NCI-H2081 (cell line): Measurements from ENCODE around the gene RAD50.

Experiments
- DNase-seq, 2 experiments: peaks; one replicate each; lab custom pipeline; 2025; lab: John Stamatoyannopoulos, UW

Gene RAD50

DNA sequence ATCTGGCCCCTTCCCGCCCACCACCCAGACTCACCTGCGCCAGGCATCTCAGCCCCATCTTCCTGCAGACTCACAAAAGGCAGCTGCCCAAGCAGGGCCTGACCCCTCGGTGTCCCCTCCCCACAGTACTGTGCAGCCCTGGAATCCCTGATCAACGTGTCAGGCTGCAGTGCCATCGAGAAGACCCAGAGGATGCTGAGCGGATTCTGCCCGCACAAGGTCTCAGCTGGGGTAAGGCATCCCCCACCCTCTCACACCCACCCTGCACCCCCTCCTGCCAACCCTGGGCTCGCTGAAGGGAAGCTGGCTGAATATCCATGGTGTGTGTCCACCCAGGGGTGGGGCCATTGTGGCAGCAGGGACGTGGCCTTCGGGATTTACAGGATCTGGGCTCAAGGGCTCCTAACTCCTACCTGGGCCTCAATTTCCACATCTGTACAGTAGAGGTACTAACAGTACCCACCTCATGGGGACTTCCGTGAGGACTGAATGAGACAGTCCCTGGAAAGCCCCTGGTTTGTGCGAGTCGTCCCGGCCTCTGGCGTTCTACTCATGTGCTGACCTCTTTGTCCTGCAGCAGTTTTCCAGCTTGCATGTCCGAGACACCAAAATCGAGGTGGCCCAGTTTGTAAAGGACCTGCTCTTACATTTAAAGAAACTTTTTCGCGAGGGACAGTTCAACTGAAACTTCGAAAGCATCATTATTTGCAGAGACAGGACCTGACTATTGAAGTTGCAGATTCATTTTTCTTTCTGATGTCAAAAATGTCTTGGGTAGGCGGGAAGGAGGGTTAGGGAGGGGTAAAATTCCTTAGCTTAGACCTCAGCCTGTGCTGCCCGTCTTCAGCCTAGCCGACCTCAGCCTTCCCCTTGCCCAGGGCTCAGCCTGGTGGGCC, 103.1 kb downstream of the RAD50 start:
- no peak for DNase-seq

DNA sequence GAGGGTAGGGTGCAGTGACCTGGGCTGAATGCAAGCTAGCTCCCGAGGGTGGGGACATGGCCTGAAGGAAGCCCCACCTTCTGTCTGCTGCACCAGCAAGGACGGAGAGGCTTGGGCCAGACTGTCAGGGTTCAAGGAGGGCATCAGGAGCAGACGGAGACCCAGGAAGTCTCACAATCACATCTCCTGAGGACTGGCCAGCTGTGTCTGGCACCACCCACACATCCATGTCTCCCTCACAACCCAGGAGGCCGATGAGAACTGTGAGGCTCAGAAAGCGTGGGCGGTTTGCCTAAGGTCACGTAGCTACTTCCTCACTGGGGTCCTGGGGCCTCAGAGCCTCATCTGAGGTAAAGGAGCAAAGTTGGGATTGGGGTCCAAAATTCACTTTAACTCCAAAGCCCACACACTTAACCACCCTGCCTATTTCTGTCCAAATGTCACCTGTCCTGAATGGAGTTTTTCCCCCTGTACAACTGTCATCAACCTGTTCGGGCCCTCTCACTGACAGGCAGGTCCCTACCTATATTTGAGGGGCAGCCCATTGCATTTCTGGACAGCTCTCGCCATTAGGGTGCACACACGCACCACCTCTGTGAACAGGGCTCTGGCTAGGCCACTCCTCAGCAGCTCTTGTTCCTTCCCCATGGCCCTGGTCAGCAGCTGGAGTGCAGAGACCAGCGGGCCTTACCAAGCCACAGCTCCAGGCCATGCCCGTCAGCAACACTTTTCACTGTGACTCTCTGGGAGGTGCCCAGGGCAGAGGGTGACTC, 104.6 kb downstream of the RAD50 start:
- DNase-seq: no peak

DNA sequence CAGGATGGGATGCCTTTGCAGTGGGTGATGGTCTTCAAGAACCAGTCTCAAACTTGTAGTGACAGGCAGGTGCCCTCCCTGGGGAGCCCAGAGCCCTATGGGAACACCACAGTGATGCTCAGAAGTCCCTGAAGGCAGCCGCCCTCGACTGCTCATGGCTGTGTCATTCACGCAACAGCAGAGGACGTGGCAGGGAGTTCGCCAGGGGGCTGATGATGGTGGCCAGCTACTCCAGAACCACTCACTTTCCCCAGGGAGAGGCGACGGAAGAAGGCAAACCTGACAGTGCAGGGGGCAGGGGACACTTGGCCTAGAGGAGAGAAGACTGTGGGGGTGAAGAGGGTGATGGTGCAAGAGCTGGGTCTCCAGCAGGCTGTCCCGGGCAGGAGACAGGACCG, 105.2 kb downstream of the RAD50 start:
- DNase-seq: no peak

DNA sequence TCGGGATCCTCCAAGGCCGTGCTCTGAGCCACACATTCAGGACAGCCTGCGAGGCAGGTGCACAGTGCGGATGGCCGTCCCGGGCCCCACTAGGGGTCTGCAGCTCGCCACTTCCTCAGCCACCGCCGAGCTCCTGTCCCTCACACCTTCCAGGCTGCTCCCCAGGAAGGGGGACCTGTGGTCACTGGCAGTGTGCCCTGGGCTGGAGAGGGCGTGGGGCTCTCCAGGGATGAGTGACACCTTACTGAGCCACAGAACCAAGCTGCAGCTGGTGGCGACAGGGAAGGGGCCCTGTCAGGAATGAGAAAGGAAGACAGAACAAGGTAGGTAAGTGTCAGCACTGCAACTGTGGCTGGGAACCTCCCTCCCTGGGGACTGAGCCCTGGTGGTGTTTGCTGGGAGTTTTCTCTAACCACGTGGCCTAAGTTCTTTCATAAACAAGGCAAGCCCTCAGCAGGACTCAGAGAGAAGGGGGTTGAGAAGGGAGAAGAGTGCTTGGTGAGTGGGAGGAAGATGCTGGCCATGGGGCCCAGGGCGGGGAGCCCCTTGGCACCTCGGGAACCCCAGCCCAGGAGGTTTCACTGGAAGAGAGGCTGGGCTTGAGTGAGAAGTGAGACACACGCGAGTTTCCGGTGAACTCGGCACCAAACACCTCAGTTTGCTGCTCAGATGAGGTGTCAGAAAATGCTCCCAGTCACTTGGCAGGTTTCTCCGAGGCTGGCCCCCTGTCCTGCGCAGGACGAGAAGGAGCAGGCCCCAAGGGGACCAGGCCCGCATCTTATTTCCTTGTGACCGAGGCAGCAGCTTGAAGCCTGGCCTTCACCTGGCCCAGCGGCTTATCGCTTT, 106.4 kb downstream of the RAD50 start:
- no peak for DNase-seq

DNA sequence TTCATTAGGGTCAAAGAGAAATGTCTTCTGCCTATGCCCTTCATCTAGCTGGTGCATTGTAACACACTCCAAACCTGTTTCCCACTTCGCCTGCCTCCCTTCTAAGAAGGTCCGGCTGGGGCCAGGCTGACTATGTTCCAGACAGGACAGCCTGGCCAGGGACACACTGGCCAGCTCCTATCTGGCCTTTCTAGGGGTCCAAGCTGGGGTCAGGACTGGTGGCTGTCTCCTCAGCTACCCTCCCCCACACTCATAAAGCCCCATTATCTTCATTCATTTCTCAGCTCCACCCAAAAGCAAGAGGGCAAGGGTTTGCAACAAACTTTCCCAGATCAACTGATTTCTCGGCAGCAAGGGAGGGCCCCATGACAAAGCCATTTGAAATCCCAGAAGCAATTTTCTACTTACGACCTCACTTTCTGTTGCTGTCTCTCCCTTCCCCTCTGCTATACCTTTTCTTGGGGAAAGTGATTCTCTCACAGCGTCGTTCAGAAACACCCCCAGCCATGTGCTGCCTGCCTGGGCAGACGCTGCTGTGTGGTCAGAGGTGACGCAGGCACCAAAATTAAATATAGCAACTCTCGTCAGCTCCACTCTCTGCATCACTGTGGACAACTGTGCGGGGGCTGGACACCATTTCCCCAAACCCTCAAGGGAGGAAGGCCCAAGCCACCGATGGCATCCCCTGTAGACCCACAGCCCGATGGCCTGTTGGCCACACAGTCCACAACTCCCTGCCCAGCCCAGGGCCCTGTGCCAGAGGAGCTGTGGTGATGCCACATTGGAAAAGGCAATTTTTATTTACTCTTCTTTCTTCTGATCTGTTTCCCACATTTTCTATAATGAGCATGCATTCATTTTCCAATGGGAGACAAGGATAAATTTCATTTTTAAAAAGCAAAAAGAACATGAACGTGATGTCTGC, 107.3 kb downstream of the RAD50 start:
- DNase-seq: no peak

DNA sequence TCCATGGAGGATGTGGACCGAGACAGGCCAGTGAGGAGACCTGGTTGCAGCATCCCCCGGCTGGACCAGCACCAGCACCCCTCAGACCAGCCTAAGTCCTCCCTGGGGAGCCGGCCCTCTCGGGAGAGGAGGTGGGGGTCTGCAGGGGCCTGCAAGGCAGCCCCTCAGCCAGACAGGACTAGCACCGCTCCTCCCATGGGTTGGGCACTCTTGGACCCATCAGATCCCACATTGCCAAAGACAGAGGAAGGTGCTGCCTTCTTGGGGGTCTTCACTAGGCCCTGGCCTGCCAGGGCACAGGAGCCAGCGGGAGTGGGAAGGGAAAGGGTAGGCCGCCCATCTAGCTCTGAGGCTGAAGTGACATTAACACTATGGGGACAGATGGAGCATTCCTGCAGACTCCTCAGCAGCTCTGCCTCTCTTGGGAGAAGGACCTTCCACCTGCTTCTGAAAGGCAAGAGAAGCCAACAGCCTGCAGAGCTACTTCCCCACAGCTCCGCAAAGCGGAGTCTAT, 108.0 kb downstream of the RAD50 start:
- DNase-seq: no peak

DNA sequence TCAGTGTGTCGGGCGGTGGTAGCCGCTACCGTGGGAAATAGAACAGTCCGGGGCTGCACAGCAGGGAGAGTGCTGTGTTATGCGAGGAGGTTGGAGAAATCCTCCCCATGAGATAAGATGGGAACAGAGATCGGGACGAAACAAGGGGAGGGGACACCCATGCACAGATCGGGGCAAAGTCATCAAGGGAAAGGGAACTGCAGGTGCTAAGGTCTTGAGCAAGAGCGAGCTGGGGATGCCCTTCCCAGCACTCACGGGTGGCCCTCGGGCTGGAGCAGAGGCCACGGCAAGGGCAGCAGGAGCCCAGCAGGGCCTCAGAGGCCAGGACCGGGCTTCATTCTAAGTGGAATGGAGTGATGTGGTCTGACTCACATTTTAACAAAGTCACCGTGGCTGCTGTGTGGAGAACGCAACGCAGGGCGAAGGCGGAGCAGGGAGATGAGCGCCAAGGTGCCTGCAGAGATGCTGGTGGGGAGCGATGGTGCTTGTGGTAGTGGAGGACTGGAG, 108.8 kb downstream of the RAD50 start:
- no peak for DNase-seq

DNA sequence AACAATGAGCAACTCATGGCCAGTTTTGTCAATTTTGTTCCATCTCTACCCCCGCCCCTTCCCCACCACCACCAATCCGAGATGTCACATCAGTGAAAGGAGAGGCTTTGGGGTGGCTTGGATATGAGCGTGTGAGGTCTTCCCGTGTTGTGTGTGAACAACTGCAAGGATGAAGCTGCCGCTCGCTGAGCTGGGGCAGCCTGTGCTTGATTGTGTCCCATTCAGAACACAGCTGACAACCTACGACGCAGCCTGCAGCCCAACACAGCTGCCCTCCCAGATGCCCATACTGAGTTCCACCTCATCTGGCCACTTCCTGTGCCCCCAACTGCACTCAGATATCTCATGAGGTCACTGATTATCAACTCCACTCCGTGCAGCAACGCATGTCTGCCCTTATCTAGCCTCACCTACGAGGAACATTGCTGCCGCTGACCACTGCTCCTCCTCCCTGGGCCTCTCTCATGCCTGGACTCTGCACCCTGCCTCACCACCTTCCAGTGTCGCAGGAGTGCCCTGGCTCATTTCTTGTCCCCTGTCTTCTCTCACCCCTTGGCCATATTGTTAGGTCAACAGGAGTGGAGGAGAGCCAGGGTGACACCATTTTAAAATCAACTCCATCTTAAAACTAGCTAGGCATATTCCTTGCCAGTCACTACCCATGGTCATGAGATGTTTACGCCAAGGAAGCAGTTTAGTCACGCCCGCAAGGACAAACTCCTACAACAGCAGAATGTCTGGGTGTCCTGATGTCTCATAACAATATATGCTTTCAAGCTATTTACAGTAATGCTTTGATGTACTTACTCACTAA, 109.7 kb downstream of the RAD50 start:
- DNase-seq: no peak

DNA sequence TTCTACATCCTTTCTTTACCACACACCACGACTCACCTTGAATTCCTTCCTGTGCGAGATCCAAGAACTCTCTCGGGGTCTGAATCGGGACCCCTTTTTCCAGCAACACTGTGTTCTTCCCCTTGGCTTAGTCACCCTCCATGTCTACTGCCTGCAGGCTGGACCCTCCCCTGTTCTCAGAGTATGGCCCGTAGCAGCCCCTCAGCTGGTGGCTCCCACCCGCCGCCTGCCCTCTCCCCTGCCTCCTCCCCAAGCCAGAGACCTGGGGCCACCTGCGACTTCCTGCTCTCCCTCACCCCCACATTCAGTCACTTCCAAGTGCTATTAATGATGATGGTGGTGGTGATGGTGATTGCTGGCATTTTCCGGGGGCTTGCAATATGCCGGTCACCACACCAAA, 110.5 kb downstream of the RAD50 start:
- no peak for DNase-seq

DNA sequence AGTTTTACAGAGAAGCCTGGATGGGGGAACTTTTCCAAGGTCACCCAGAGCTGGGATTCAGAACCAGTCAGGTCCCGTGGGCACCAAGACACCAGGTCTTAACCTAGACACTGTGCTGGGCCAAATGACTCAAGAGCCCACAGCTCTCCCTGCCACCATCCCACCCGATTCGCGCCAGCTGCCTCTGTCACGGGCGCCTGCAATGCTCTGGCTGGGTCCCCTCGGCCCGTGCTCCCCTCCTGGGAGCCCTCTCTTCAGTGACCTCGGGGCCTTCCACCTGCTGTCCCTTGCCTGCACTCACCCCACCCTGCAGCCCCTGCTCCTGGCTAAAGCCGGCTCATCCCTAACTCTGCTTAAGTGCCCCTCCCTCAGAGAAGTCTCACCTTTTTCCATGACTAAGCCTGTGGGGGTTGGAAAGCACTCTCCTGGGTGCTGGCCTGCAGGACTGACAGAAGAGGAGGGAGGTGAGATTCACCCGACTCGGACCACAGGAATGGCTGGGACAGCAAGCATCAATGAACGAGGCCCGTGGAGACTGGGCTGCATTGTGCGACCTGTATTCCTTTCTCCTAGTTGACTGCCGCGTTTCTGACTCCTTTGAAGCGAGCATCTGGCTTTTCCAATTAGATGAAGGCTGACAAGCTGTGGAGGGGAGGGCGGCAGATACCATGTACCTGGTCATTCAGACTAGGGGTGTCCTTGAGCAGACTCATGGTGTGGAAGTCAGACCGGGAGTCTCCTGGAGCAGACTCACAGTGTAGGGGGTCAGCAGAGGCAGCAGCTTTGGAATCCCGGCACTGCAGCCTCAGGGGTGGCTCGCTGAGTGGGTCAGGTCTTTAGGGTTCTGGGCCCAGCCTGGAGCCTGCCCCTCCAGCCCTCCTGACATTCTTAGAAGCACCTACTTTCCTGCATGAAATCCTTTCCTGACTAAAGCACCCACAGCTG, 111.3 kb downstream of the RAD50 start:
- DNase-seq: no peak

DNA sequence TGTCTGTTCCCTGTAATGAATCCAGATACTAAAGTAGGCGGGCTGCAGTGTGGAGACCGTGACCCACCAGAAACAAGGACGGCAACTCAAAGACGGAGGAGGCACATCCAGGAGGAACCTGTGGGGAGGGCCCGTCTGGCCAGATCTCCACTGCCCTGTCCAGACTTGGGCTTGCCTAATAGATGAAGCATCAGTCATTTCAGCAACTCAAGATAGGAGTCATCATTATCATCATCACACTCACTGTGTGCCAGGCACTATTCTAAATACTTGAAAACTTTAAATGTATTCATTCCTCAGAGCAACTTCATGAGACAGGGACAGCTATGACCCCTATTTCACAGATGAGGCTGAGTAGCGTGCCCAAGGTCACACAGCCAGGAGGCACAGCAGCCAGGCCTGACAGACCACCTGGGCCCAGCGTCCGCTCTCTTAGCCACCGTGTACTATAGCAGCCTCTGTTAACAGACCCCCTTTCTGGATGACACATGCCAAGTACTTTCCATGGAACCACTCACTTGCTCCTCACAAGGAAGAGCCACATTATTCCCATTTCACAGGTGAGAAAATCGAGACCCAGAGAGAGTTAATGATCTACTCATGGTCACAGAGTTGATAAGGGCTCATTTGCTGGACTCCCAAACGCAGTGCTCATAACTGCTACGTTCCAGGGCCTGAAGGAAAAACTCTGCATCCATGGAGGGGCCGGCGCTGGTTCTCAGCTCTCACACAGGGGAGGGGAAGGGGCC, 112.1 kb downstream of the RAD50 start:
- no peak for DNase-seq

DNA sequence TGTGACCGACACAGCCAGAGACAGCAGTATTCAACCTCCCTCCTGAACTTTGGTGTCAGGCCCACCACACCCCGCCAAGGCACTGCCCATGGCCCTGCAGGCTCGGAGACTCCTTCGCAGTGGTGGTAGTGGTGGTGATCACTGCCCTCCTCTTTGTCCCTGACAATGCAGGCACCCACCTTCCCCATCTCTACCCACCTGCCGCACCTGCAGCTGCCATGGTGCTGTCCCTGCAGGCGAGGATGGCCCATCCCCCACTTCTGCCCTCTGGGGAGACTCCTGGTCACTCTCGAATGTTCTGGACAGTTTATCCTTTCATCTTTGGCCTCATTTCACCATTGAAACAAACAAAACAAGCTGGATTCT, 112.7 kb downstream of the RAD50 start:
- DNase-seq: no peak

DNA sequence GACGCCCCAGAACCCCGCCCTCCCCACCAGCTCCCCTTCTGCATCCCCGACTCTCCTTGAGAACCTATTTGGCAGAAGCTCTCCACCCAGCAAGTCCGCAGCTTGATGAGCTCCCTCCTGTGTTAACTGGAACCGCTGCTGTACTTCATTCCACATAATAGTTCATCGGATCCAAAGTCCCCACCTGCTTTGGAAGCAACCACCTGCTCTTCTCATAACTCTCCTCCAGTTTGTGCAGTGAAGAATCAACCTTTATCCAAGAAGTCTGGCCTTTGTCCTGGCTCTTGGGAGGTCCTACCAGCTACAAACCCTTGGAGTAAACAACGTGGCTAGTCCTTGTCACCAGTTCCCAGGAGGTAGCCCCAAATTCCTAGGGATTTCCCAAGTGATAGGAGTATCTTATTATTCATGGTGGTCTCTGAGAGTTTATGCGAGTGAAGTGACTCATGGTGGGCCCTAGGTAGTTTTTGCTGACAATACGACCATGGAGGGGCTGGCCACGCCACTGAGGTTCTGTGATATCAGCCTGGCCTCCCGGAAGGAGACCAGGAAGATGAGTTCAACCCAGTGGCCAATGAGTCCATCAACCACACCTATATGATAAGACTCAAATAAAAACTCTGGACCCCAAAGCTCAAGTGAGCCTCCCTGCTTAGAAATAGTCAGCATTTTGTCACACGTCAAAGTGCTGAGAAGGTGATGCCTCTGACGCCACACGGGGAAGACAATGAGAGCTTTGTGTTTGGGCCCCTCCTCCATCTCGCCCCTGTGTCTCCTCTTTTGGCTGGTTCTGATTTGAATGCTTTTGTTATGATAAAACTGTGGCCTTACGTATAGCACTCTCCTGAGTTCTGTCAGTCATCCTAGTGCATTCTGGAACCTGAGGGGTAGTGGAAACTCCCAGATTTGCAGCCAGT, 113.4 kb downstream of the RAD50 start:
- DNase-seq: no peak

DNA sequence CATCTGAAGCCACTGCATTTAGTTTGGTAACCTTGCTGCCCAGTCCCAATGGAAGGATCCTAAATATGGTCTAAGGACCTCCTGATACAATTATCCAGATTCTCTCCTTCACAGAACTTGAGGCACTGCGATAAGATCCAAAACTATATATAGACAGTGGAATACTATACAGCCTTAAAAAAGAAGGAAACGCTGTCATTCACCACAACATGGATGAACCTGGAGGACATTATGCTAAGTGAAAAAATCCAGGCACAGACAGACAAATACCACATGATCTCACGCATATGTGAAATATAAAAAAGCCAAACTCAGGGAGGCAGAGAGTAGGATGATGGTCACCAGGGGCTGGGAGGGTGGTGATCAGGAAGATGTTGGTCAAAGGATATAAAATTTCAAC, 114.2 kb downstream of the RAD50 start:
- DNase-seq: no peak

DNA sequence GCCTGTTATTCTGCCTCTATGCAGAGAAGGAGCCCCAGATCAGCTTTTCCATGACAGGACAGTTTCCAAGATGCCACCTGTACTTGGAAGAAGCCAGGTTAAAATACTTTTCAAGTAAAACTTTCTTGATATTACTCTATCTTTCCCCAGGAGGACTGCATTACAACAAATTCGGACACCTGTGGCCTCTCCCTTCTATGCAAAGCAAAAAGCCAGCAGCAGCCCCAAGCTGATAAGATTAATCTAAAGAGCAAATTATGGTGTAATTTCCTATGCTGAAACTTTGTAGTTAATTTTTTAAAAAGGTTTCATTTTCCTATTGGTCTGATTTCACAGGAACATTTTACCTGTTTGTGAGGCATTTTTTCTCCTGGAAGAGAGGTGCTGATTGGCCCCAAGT, 116.7 kb downstream of the RAD50 start:
- no peak for DNase-seq

DNA sequence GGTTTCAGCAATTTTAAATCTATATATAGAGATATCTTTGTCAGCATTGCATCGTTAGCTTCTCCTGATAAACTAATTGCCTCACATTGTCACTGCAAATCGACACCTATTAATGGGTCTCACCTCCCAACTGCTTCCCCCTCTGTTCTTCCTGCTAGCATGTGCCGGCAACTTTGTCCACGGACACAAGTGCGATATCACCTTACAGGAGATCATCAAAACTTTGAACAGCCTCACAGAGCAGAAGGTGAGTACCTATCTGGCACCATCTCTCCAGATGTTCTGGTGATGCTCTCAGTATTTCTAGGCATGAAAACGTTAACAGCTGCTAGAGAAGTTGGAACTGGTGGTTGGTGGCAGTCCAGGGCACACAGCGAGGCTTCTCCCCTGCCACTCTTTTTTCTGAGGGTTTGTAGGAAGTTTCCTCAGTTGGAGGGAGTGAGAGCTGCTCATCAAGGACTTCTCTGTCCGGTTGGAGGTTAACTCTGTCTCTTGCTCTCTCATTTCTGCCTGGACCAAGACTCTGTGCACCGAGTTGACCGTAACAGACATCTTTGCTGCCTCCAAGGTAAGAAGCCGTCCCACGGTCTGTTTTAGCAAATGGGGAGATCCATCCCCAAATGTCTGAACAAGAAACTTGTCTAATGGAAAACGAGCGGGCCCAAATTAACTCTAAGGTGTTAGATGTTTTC, 117.3 kb downstream of the RAD50 start, which contains the start of gene IL4:
Gene IL4 (plus strand): TSS at position 51 of the 692 bp plus-strand sequence. CDS start 62 bp downstream, at position 113.
- DNase-seq: no peak
